GM23248 (cell line): Measurements from ENCODE around the gene NOC4L. TPM values are rescaled to one million over a fixed set of nuclear protein-coding genes. Genes with fewer than 3 reads are reported as not detected.

ENCODE experiments used
- DNase-seq: peaks from one replicate; pipeline ENCODE4 v3.0.0-alpha.2; 2015
- H2AFZ ChIP-seq: fragments of 200-600 bp; sonication (generic); 2 replicates; pipeline ENCODE4 v1.6.1; 2016; ENCODE audit warnings: antibody characterized with exemption
- H3F3A ChIP-seq: fragments of 200-600 bp; sonication (generic); 2 replicates; pipeline ENCODE4 v1.6.1; 2016; ENCODE audit warnings: mild to moderate bottlenecking, antibody characterized with exemption, mixed run types; ENCODE audit not compliant: insufficient read depth
- H3K27ac ChIP-seq: fragments of 200-600 bp; sonication (generic); 2 replicates; pipeline ENCODE4 v1.5.1; 2016; ENCODE audit warnings: mild to moderate bottlenecking
- H3K27me3 ChIP-seq: fragments of 200-600 bp; sonication (generic); replicated peaks from 2 replicates; pipeline ENCODE4 v1.6.1; 2016; ENCODE audit warnings: mild to moderate bottlenecking; ENCODE audit not compliant: insufficient read depth
- H3K36me3 ChIP-seq: fragments of 200-600 bp; sonication (generic); 2 replicates; pipeline ENCODE4 v1.6.1; 2016; ENCODE audit warnings: low read depth, mild to moderate bottlenecking
- H3K4me1 ChIP-seq: fragments of 200-600 bp; sonication (generic); 2 replicates; pipeline ENCODE4 v1.6.1; 2016; ENCODE audit warnings: mild to moderate bottlenecking; ENCODE audit not compliant: insufficient read depth
- H3K4me2 ChIP-seq: fragments of 200-600 bp; sonication (generic); one replicate; pipeline ENCODE4 v1.6.1; 2016; ENCODE audit warnings: mild to moderate bottlenecking; ENCODE audit not compliant: unreplicated experiment
- H3K4me3 ChIP-seq: fragments of 200-600 bp; sonication (generic); 2 replicates; pipeline ENCODE4 v1.5.1; 2016; ENCODE audit warnings: mild to moderate bottlenecking
- H3K79me2 ChIP-seq: fragments of 200-600 bp; sonication (generic); 2 replicates; pipeline ENCODE4 v1.6.1; 2016; ENCODE audit warnings: mild to moderate bottlenecking; ENCODE audit not compliant: insufficient read depth
- H3K9ac ChIP-seq: fragments of 200-600 bp; sonication (generic); 2 replicates; pipeline ENCODE4 v1.6.1; 2016; ENCODE audit warnings: mild to moderate bottlenecking
- H3K9me2 ChIP-seq: fragments of 200-600 bp; sonication (generic); 2 replicates; pipeline ENCODE4 v1.6.1; 2016; ENCODE audit warnings: mixed run types, mild to moderate bottlenecking, moderate library complexity; ENCODE audit not compliant: insufficient read depth
- H3K9me3 ChIP-seq: fragments of 200-600 bp; sonication (generic); one replicate; pipeline ENCODE4 v1.6.1; 2017; ENCODE audit warnings: low read depth
- H4K20me1 ChIP-seq: fragments of 200-600 bp; sonication (generic); 2 replicates; pipeline ENCODE4 v1.6.0; 2016; ENCODE audit not compliant: insufficient read depth
- EZH2 ChIP-seq: fragments of 200-600 bp; sonication (generic); IDR thresholded peaks from 2 replicates; pipeline ENCODE4 v1.6.1; 2018; ENCODE audit warnings: antibody characterized with exemption, mild to moderate bottlenecking; ENCODE audit not compliant: insufficient read depth, poor library complexity, severe bottlenecking
- EZH2phosphoT487 ChIP-seq: fragments of 200-600 bp; sonication (generic); IDR thresholded peaks from 2 replicates; pipeline ENCODE4 v1.6.1; 2018; ENCODE audit warnings: antibody characterized with exemption, moderate library complexity, mild to moderate bottlenecking, low read depth; ENCODE audit not compliant: insufficient read depth
- WGBS, 2 experiments: methylation state at CpG; one replicate each; pipeline ENCODE4 v1.1.6; 2015 to 2017; ENCODE audit warnings: low lambda C conversion rate in 2 of 2, low coverage in 1 of 2; ENCODE audit errors: missing lambda C conversion rate in 2 of 2; 5-methylcytosine and 5-hydroxymethylcytosine counted together
- in situ Hi-C: fragments of 300-500 bp; cut with MboI; formaldehyde crosslinking; loops from 2 replicates; pipeline ENCODE4 v1.15.0; 2020
- polyA plus RNA-seq: library from polyadenylated mRNA; unstranded; fragments of >200 nt; fragmentation: Nextera tagmentation; extraction: Ambion mirVana; gene quantifications from 2 replicates; pipeline ENCODE4 v1.2.1, GENCODE V29; 2016
- total RNA-seq: library from RNA; depleted of rRNA; stranded (reverse); fragments of >200 nt; shearing (Covaris generic); gene quantifications from 2 replicates; pipeline ENCODE4 v1.2.3, GENCODE V29; 2014

The NOC4L gene
- total and polyA plus RNA-seq, 2 experiments from 2014 or later, result 10.2 to 22.7 TPM

GRCh38 chr12:132158677-132159554 is 14.7 kb downstream of the NOC4L start:
- Histone ChIP-seq H3K27ac (no peak overlapping the region), H3K9me3 (no peaks in the 10 kb centered on the region), H3K36me3 (no peaks in the 10 kb centered on the region), H3K9me2 (no peaks in the 10 kb centered on the region), H4K20me1 (no peaks in the 10 kb centered on the region), H2AFZ (no peak overlapping the region), H3K4me1 (peaks cover 9% of the 10 kb centered on the region), H3K27me3 (no peaks in the 10 kb centered on the region), H3K79me2 (no peaks in the 10 kb centered on the region), H3K4me3 (no peak overlapping the region), H3K9ac (no peak overlapping the region), H3F3A (peaks cover 23% of the 10 kb centered on the region), H3K4me2 (no peak overlapping the region)
- no peak for DNase-seq
- in situ Hi-C loops, result loop anchor here (25.0 kb wide), 1 partner anchor 453 kb away; the partner anchor contains the start of genes LRCOL1 and P2RX2
- WGBS, 2 experiments, result 92 to 95% methylated on average over 33 to 36 of the region's 37 CpGs
- no peak for TF ChIP-seq EZH2phosphoT487
- TF ChIP-seq EZH2, result no peak

GRCh38 chr12:132159555-132160003 is 15.3 kb downstream of the NOC4L start:
- Histone ChIP-seq H4K20me1 (no peaks in the 10 kb centered on the region), H3K27ac (no peak overlapping the region), H2AFZ (no peak overlapping the region), H3K4me2 (no peak overlapping the region), H3K27me3 (no peaks in the 10 kb centered on the region), H3K9ac (no peak overlapping the region), H3K9me3 (no peaks in the 10 kb centered on the region), H3K79me2 (no peaks in the 10 kb centered on the region), H3K9me2 (no peaks in the 10 kb centered on the region), H3K36me3 (no peaks in the 10 kb centered on the region), H3F3A (peaks cover 23% of the 10 kb centered on the region), H3K4me3 (no peak overlapping the region), H3K4me1 (peaks cover 9% of the 10 kb centered on the region)
- DNase-seq, result no peak
- in situ Hi-C loops, result loop anchor here (25.0 kb wide), 1 partner anchor 453 kb away; the partner anchor contains the start of genes LRCOL1 and P2RX2
- WGBS, 2 experiments, result 79% methylated on average over 9 to 14 of the region's 14 CpGs
- TF ChIP-seq EZH2phosphoT487, result no peak
- TF ChIP-seq EZH2, result no peak

GRCh38 chr12:132160016-132160415 is 15.8 kb downstream of the NOC4L start:
- H3K9ac ChIP-seq, result no peak overlapping the region
- peaks cover 9% of the 10 kb centered on the region for H3K4me1 ChIP-seq
- no peak overlapping the region for H3K27ac ChIP-seq
- no peaks in the 10 kb centered on the region for H3K9me2 ChIP-seq
- H3K27me3 ChIP-seq, result no peaks in the 10 kb centered on the region
- in situ Hi-C loops, result loop anchor here (25.0 kb wide), 1 partner anchor 452 kb away; the partner anchor contains the start of genes LRCOL1 and P2RX2
- no peaks in the 10 kb centered on the region for H4K20me1 ChIP-seq
- no peaks in the 10 kb centered on the region for H3K36me3 ChIP-seq
- H3K9me3 ChIP-seq, result no peaks in the 10 kb centered on the region
- WGBS, 2 experiments, result 95 to 96% methylated on average over 16 of the region's 16 CpGs
- H3K4me3 ChIP-seq, result no peak overlapping the region
- TF ChIP-seq EZH2 (no peak), EZH2phosphoT487 (no peak)
- no peaks in the 10 kb centered on the region for H3K79me2 ChIP-seq
- H3K4me2 ChIP-seq, result no peak overlapping the region
- DNase-seq, result no peak
- H3F3A ChIP-seq, result peaks cover 23% of the 10 kb centered on the region
- H2AFZ ChIP-seq, result no peak overlapping the region

- Histone ChIP-seq H2AFZ (no peak overlapping the region), H4K20me1 (no peaks in the 10 kb centered on the region), H3F3A (peaks cover 23% of the 10 kb centered on the region), H3K79me2 (no peaks in the 10 kb centered on the region), H3K9me3 (no peaks in the 10 kb centered on the region), H3K27ac (no peak overlapping the region), H3K27me3 (no peaks in the 10 kb centered on the region), H3K4me3 (no peak overlapping the region), H3K36me3 (no peaks in the 10 kb centered on the region), H3K9ac (no peak overlapping the region), H3K4me2 (no peak overlapping the region), H3K9me2 (no peaks in the 10 kb centered on the region), H3K4me1 (peaks cover 9% of the 10 kb centered on the region)
- TF ChIP-seq EZH2 (no peak), EZH2phosphoT487 (no peak)
- WGBS, 2 experiments, result 91 to 94% methylated on average over 10 to 15 of the region's 15 CpGs
- DNase-seq, result no peak
- in situ Hi-C loops, result loop anchor here (25.0 kb wide), 1 partner anchor 452 kb away; the partner anchor contains the start of genes LRCOL1 and P2RX2
These were observed 16.4 kb downstream of the NOC4L start for GRCh38 chr12:132160601-132161035.
